ENCODE measurements around the gene MRPL1. TPM values are rescaled to one million over a fixed set of nuclear protein-coding genes. Genes with fewer than 3 reads are reported as not detected.
"Not testable (repeated sequence)": the region's sequence is repeated elsewhere in the genome, so short reads cannot be mapped to it uniquely, and the experiment has no call there.

Gene MRPL1
- total RNA-seq, 1 donor = 15.5 TPM

DNA sequence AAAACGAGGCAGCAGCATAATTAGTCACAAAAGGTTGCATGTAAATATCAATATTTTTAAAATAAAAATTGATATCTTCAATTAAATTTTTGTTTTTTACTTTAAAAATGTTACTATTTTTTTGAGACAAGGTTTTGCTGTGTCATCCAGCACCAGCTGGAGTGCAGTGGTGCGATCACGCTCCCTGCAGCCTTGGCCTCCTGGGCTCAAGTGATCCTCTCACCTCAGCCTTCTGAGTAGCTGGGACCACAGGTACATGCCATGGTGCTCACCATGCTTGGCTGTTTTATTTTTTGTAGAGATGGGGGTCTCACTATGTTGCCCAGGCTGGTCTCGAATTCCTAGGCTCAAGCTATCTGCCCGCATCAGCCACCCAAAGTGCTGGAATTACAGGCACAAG, 97.7 kb downstream of the MRPL1 start:
- no peaks in the 10 kb centered on the region for H3K4me1 ChIP-seq (ENCODE audit: insufficient read depth, low read length)
- H3K9me3 ChIP-seq (ENCODE audit: low read depth, low read length) = no peaks in the 10 kb centered on the region
- no peaks in the 10 kb centered on the region for H3K27me3 ChIP-seq (ENCODE audit: insufficient read depth, low read length)
- no peak overlapping the region for H3K4me3 ChIP-seq (ENCODE audit: low read length)

DNA sequence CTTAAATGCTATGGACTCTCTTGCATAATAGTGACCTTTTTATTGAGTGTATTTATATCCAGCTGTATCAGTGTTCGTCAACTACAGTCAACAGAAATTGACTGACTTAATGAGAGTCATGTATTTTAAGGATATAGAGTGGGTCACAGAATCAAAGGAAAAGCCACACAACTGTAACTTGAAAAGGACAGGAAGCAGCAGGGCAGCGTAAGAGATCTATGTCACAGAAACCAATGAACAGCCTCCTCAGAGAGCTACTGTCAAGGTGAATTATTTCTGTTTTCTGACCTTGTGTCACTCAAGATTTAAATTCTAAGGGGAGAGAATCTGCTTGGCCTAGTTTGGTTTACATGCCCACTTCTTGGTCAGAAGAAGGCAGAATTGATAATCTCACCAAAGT, 100.4 kb downstream of the MRPL1 start:
- Histone ChIP-seq H3K4me3 (ENCODE audit: low read length) (no peak overlapping the region), H3K9me3 (ENCODE audit: low read depth, low read length) (no peaks in the 10 kb centered on the region), H3K27me3 (ENCODE audit: insufficient read depth, low read length) (peaks cover 2% of the 10 kb centered on the region), H3K4me1 (ENCODE audit: insufficient read depth, low read length) (no peaks in the 10 kb centered on the region)

DNA sequence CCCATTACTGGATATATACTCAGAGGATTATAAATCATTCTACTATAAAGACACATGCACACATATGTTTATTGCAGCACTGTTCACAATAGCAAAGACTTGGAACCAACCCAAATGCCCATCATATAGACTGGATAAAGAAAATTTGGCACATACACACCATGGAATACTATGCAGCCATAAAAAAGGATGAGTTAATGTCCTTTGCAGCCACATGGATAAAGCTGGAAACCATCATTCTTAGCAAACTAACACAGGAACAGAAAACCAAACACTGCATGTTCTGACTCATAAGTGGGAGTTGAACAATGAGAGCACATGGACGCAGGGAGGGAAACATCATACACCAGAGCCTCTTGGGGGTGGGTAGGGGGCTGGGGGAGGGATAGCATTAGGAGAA, 111.0 kb downstream of the MRPL1 start:
- not testable (repeated sequence) for H3K4me1 ChIP-seq (ENCODE audit: insufficient read depth, low read length); H3K9me3 ChIP-seq (ENCODE audit: low read depth, low read length); H3K27me3 ChIP-seq (ENCODE audit: insufficient read depth, low read length); H3K4me3 ChIP-seq (ENCODE audit: low read length)

DNA sequence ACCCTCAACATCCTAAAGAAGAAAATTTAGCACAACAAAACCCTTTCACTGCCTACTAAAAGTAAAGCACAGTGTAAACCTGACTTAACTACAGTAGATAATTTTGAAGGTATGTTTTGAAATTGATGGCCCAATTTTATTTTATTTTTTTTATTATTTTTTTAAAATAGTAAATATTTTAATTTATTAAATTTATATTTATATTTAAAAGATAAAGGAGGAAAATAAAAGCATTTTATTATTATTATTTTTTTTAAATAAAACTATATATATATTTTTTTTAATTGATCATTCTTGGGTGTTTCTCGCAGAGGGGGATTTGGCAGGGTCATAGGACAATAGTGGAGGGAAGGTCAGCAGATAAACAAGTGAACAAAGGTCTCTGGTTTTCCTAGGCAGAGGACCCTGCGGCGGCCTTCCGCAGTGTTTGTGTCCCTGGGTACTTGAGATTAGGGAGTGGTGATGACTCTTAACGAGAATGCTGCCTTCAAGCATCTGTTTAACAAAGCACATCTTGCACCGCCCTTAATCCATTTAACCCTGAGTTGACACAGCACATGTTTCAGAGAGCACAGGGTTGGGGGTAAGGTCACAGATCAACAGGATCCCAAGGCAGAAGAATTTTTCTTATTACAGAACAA, 120.4 kb downstream of the MRPL1 start:
- H3K4me3 ChIP-seq (ENCODE audit: low read length); H3K9me3 ChIP-seq (ENCODE audit: low read depth, low read length); H3K4me1 ChIP-seq (ENCODE audit: insufficient read depth, low read length); H3K27me3 ChIP-seq (ENCODE audit: insufficient read depth, low read length): not testable (repeated sequence)

- not testable (repeated sequence) for H3K27me3 ChIP-seq (ENCODE audit: insufficient read depth, low read length); H3K9me3 ChIP-seq (ENCODE audit: low read depth, low read length)
Observed at GRCh38 chr4:77983612-77984311, 121.1 kb downstream of the MRPL1 start.

GRCh38 chr4:77989968-77990367, 127.3 kb downstream of the MRPL1 start:
- no peak overlapping the region for H3K4me3 ChIP-seq (ENCODE audit: low read length)
- no peaks in the 10 kb centered on the region for H3K27me3 ChIP-seq (ENCODE audit: insufficient read depth, low read length)
- H3K4me1 ChIP-seq (ENCODE audit: insufficient read depth, low read length) = no peaks in the 10 kb centered on the region
- no peaks in the 10 kb centered on the region for H3K9me3 ChIP-seq (ENCODE audit: low read depth, low read length)

More at GRCh38 chr4:77983612-77984311, 121.1 kb downstream of the MRPL1 start:
- not testable (repeated sequence) for H3K4me3 ChIP-seq (ENCODE audit: low read length); H3K4me1 ChIP-seq (ENCODE audit: insufficient read depth, low read length)

DNA sequence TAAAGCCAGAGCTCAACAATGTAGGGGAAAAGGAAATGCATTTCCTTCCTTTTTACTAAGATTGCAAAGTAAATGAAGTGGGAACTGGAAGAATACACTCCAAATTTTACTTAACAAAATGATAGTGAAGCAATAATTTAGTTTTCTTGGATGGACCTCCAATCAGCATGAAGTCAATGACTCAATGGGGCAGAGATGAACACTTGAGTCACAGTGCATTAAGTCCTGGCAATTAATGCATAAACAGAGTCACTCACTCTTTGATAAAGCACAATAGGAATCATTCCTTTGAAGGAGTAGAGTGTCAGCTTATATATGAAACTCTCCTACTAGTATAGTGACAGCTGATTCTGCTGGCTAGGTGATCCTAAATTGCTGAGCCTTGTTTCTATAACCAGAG, 127.8 kb downstream of the MRPL1 start:
- H3K4me1 ChIP-seq (ENCODE audit: insufficient read depth, low read length) = no peaks in the 10 kb centered on the region
- no peaks in the 10 kb centered on the region for H3K27me3 ChIP-seq (ENCODE audit: insufficient read depth, low read length)
- H3K9me3 ChIP-seq (ENCODE audit: low read depth, low read length) = no peaks in the 10 kb centered on the region
- H3K4me3 ChIP-seq (ENCODE audit: low read length) = no peak overlapping the region

GRCh38 chr4:77990904-77991358, 128.3 kb downstream of the MRPL1 start:
- Histone ChIP-seq H3K9me3 (ENCODE audit: low read depth, low read length) (no peaks in the 10 kb centered on the region), H3K4me3 (ENCODE audit: low read length) (no peak overlapping the region)

DNA sequence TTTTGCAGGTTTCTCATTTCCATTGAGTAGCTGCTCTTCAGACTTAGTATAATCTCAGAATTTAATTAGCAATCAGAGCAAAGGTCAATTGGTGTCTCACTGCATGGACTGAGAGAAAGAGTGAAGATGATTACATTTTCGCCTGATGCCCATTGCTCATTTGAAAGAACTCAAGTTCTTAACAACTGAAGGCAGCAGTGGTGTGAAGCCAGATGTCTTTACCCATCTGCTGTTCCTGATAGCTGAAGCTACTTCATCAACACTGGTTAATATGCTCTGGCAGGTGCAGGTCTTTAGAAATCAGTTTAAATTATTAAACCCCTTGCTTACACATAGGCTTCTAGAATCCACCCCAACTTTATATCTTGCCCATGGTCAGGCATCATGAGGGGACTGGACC, 130.0 kb downstream of the MRPL1 start:
- H3K9me3 ChIP-seq (ENCODE audit: low read depth, low read length) = no peaks in the 10 kb centered on the region
- H3K27me3 ChIP-seq (ENCODE audit: insufficient read depth, low read length) = no peaks in the 10 kb centered on the region
- no peaks in the 10 kb centered on the region for H3K4me1 ChIP-seq (ENCODE audit: insufficient read depth, low read length)
- no peak overlapping the region for H3K4me3 ChIP-seq (ENCODE audit: low read length)

More at GRCh38 chr4:77990904-77991358, 128.3 kb downstream of the MRPL1 start:
- Histone ChIP-seq H3K4me1 (ENCODE audit: insufficient read depth, low read length) (no peaks in the 10 kb centered on the region), H3K27me3 (ENCODE audit: insufficient read depth, low read length) (no peaks in the 10 kb centered on the region)

GRCh38 chr4:77994194-77994721, 131.6 kb downstream of the MRPL1 start:
- H3K9me3 ChIP-seq (ENCODE audit: low read depth, low read length) = no peaks in the 10 kb centered on the region
- H3K4me1 ChIP-seq (ENCODE audit: insufficient read depth, low read length) = no peaks in the 10 kb centered on the region
- H3K27me3 ChIP-seq (ENCODE audit: insufficient read depth, low read length) = no peaks in the 10 kb centered on the region
- H3K4me3 ChIP-seq (ENCODE audit: low read length) = no peak overlapping the region

GRCh38 chr4:77996076-77996475, 133.4 kb downstream of the MRPL1 start:
- Histone ChIP-seq H3K9me3 (ENCODE audit: low read depth, low read length) (no peaks in the 10 kb centered on the region), H3K4me1 (ENCODE audit: insufficient read depth, low read length) (no peaks in the 10 kb centered on the region), H3K4me3 (ENCODE audit: low read length) (no peak overlapping the region), H3K27me3 (ENCODE audit: insufficient read depth, low read length) (no peaks in the 10 kb centered on the region)

DNA sequence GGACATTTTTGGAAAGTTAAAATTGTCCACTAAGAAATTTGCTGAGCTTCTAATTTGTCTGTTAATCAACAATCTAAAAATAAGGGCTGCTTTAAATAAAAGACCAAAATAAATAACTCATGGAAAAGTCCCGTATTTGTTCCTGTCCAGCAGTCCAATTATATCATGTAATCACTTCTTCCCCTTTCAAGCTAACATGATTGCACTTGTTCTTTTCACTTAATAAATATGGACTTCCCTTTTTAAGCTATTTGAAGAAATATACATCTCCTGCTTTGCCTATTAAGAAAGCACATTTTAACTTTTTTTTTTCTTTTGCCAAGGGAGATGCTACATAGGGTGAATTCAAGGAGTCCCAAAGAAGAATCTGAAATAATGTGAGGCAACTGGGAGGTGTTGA, 138.9 kb downstream of the MRPL1 start:
- no peak overlapping the region for H3K4me3 ChIP-seq (ENCODE audit: low read length)
- no peaks in the 10 kb centered on the region for H3K27me3 ChIP-seq (ENCODE audit: insufficient read depth, low read length)
- no peaks in the 10 kb centered on the region for H3K4me1 ChIP-seq (ENCODE audit: insufficient read depth, low read length)
- no peaks in the 10 kb centered on the region for H3K9me3 ChIP-seq (ENCODE audit: low read depth, low read length)

GRCh38 chr4:78002260-78002659, 139.6 kb downstream of the MRPL1 start:
- Histone ChIP-seq H3K4me3 (ENCODE audit: low read length) (no peak overlapping the region), H3K27me3 (ENCODE audit: insufficient read depth, low read length) (no peaks in the 10 kb centered on the region), H3K9me3 (ENCODE audit: low read depth, low read length) (no peaks in the 10 kb centered on the region), H3K4me1 (ENCODE audit: insufficient read depth, low read length) (no peaks in the 10 kb centered on the region)

Measured in mononuclear cell (primary cell).